Heart left ventricle (tissue), 16 donors: ENCODE data around the gene DDX27. TPM values are rescaled to one million over a fixed set of nuclear protein-coding genes. Genes with fewer than 3 reads are reported as not detected.

ENCODE experiments used
- ATAC-seq, 4 donors: fragments of 200-7000 bp; cut with Tn5 transposase; one replicate each; pipeline ENCODE4 v1.9.1; 2020 to 2022; ENCODE audit warnings: moderate library complexity in 4 of 4, mild to moderate bottlenecking in 3 of 4, moderate number of reproducible peaks in 1 of 4
- DNase-seq, 5 donors: peaks; one replicate each; pipeline ENCODE4 v3.0.0-alpha.2; 2020
- H3K27ac ChIP-seq, 12 donors: fragments of 200-600 bp; sonication (generic) in 4 of 12; one replicate each; pipeline versions ENCODE4 v1.5.0 to v1.8.0; 2016 to 2022; ENCODE audit warnings: mild to moderate bottlenecking in 2 of 12
- H3K27me3 ChIP-seq, 9 donors: fragments of 200-600 bp; sonication (generic) in 2 of 9; one replicate each; pipeline versions ENCODE4 v1.5.1 to v1.8.0; 2016 to 2022; ENCODE audit warnings: mild to moderate bottlenecking in 3 of 9
- H3K36me3 ChIP-seq, 9 donors: fragments of 200-600 bp; sonication (generic) in 2 of 9; one replicate each; pipeline versions ENCODE4 v1.5.0 to v1.8.0; 2018 to 2022; ENCODE audit warnings: mild to moderate bottlenecking in 2 of 9
- H3K4me1 ChIP-seq, 12 donors: fragments of 200-600 bp; sonication (generic) in 4 of 12; one replicate each; pipeline versions ENCODE4 v1.5.0 to v1.8.0; 2016 to 2022; ENCODE audit warnings: mild to moderate bottlenecking in 3 of 12
- H3K4me3 ChIP-seq, 12 donors: fragments of 200-600 bp; sonication (generic) in 4 of 12; one replicate each; pipeline versions ENCODE4 v1.5.0 to v1.8.0; 2017 to 2022; ENCODE audit warnings: mild to moderate bottlenecking in 9 of 12, moderate library complexity in 4 of 12
- H3K9me3 ChIP-seq, 12 donors: fragments of 200-600 bp; sonication (generic) in 4 of 12; one replicate each; pipeline versions ENCODE4 v1.5.0 to v1.8.0; 2016 to 2022; ENCODE audit warnings: mild to moderate bottlenecking in 1 of 12
- POLR2A ChIP-seq, 2 donors: fragments of 450-650 bp; IDR thresholded peaks; one replicate each; pipeline ENCODE4 v1.6.1; 2017; ENCODE audit warnings: antibody characterized with exemption in 2 of 2, mild to moderate bottlenecking in 2 of 2, moderate library complexity in 2 of 2
- WGBS, 4 donors: extraction: QIAGEN DNeasy Blood & Tissue Kit in 2 of 4; methylation state at CpG; one replicate each; pipeline versions ENCODE4 v1.1.5 to v1.1.7; 2013 to 2018; 5-methylcytosine and 5-hydroxymethylcytosine counted together
- intact Hi-C, 10 donors: fragments of 100-400 bp; cut with DNase I; formaldehyde crosslinking; loops; one replicate each; pipeline versions ENCODE4 v1.11.1 to v1.14.2; 2022
- polyA plus RNA-seq, 2 donors: library from polyadenylated mRNA; stranded (reverse); fragments of 200-250 nt; gene quantifications; one replicate each; pipeline ENCODE4 v1.2.3, GENCODE V29; 2013
- total RNA-seq, 9 donors: library from RNA; depleted of rRNA in 2 of 9; stranded (reverse); fragments of >200 nt in 2 of 9; fragmentation: NEBNext Ultra II Directional in 3 of 9; extraction: Animal tissue kit (Norgen Biotek cat#: 25700) in 3 of 9; gene quantifications; one replicate each; pipeline versions ENCODE4 v1.1.0 to v1.2.4, GENCODE V29; 2016 to 2023
- TF ChIP-seq, protein P1 (sequence below), 12 donors: fragments of 200-600 bp; sonication (generic) in 4 of 12; IDR thresholded peaks; one replicate each; pipeline versions ENCODE4 v1.5.0 to v1.8.0; 2018 to 2022; ENCODE audit warnings: antibody characterized with exemption in 12 of 12, mild to moderate bottlenecking in 5 of 12
- donor health status: ischemic (EF 13 %, LVEDD 7.1; RV severe dilation, severe dysfunction).
- donor health status: healthy with polysubstance abuse.
- donor health status: DM: no; HTN: yes; CAD: no.
- donor health status: DM: no; HTN: no; CAD: no.
- donor health status: ischemic (EF 25% LVEDD 6.9; RV normal size, moderate dysfunction).
- donor health status: ischemic (EF 25% LVEDD 5.7; RV mildly dilated, moderate dysfunction).
- donor health status: healthy.
- donor health status: DM: yes; HTN: yes; CAD: no.
- donor health status: ischemic (EF 35%, LVEDD 5.7; RV mildly dilated, moderate dysfunction).
- donor health status: nonischemic (EF 11% LVEDD 7.7; RV severe dilation, severe dysfunction).
- donor health status: DM: yes; HTN: yes; CAD: no.
- donor health status: PGD.
- donor health status: ischemic (EF 29% LVEDD 5.4; RV normal size, mild dysfunction).
- donor health status: nonischemic (EF 23%, LVEDD 6.1; RV moderate dilation, normal function).

Gene DDX27
- total and polyA plus RNA-seq, 11 donors: 12.0 to 34.2 (median 13.9) TPM

DNA sequence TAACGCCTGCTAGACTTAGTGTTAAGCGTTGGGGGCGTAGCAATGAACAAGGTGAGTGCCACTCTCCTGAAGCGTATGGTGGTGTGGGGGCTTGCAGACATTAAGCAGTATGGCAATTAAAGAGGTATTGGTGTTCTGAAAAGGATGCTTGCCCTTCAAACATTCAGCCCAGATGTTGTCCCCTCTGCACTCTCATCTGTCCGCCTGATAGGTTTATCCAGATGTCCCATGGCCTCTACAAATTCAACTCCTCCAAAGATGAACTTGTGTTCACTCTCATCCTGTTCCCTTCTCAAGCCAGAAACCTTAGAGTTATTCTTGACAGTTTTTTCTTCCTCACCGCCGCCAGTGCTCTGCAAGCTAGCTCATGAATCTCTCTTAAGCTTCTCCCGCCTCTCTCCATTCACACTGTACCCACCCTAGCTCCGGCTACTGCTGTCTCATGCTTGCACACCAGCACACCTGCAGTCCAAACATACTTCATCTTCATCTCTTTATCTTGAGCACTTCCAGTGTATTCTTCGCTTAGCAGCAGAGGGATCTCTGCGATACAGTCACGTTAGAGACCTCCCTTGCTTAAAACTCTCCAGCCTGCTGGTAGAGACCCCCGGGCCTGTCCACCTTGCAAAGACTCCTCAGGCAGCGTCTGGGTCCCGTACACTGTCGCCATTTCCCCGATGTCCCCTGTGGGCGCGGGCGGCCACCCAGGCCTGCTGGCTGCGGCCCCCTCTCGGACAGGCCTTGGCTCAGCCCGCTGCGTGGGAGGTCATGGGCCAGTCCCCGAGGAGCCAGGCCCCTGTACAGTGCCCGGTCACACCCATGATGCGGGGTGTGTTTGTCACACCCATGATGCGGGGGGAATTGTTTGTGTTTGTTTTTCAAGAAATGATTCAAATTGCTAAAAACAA lies 962 bp downstream of the DDX27 start:
- intact Hi-C loops: loop anchor here in 2 of 10 donors (1.0 to 2.0 kb wide), 2 partner anchors 31 to 32 kb away; partner anchors contain the start of gene STAU1 (in 2 of the 2)
- DNase-seq: no peak
- peak in 3 of 4 donors; percentile 0 to 9 (median 2) for ATAC-seq
- 68 to 76% (median 71%) methylated on average over 27 to 28 of the region's 28 CpGs for WGBS, 4 donors
- peak overlapping the region; percentile 52 to 92 (median 82) for H3K4me3 ChIP-seq
- peaks cover 0 to 29% (median 14%) of the 10 kb centered on the region in 12 donors for H3K4me1 ChIP-seq
- no peaks in the 10 kb centered on the region for H3K27me3 ChIP-seq
- H3K27ac ChIP-seq: peak overlapping the region in 10 of 12 donors; percentile 74 to 98 (median 90)
- TF ChIP-seq POLR2A (IDR thresholded peaks at IDR 0.05): no peak
- TF ChIP-seq, protein P1, sequence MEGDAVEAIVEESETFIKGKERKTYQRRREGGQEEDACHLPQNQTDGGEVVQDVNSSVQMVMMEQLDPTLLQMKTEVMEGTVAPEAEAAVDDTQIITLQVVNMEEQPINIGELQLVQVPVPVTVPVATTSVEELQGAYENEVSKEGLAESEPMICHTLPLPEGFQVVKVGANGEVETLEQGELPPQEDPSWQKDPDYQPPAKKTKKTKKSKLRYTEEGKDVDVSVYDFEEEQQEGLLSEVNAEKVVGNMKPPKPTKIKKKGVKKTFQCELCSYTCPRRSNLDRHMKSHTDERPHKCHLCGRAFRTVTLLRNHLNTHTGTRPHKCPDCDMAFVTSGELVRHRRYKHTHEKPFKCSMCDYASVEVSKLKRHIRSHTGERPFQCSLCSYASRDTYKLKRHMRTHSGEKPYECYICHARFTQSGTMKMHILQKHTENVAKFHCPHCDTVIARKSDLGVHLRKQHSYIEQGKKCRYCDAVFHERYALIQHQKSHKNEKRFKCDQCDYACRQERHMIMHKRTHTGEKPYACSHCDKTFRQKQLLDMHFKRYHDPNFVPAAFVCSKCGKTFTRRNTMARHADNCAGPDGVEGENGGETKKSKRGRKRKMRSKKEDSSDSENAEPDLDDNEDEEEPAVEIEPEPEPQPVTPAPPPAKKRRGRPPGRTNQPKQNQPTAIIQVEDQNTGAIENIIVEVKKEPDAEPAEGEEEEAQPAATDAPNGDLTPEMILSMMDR (IDR thresholded peaks at IDR 0.05): no peak
- peaks cover 3 to 40% (median 39%) of the 10 kb centered on the region in 9 donors for H3K36me3 ChIP-seq
- H3K9me3 ChIP-seq: no peaks in the 10 kb centered on the region

DNA sequence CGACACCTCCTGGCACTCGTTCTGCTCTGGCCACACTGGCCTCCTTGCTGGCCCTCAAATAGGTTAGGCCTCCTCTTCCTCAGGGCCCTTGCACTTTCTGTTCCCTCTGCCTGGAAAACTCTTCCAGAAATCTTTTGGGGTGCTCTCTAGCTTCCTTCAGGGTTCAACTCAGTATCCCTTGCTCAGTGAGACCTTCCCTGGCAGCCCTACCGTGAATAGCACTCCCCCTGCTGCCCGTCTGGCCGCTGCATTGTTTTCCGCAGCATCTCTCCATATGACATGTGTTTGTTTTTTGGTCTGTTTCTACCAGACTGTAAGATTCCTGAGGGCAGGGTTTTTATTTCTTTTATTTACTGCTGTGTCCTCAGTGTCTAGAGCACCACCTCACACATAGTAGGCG lies 6.7 kb downstream of the DDX27 start:
- Histone ChIP-seq H3K4me3 (no peak overlapping the region), H3K36me3 (peaks cover 3 to 95% (median 93%) of the 10 kb centered on the region in 9 donors), H3K27me3 (no peaks in the 10 kb centered on the region), H3K27ac (no peak overlapping the region), H3K9me3 (no peaks in the 10 kb centered on the region), H3K4me1 (peaks cover 0 to 4% (median 0%) of the 10 kb centered on the region in 12 donors)
- intact Hi-C loops: no loop called here
- 92 to 95% (median 93%) methylated on average over 7 of the region's 7 CpGs for WGBS, 4 donors
- DNase-seq: no peak
- TF ChIP-seq, protein P1 (IDR thresholded peaks at IDR 0.05): no peak
- no peak for TF ChIP-seq POLR2A (IDR thresholded peaks at IDR 0.05)
- ATAC-seq: no peak

DNA sequence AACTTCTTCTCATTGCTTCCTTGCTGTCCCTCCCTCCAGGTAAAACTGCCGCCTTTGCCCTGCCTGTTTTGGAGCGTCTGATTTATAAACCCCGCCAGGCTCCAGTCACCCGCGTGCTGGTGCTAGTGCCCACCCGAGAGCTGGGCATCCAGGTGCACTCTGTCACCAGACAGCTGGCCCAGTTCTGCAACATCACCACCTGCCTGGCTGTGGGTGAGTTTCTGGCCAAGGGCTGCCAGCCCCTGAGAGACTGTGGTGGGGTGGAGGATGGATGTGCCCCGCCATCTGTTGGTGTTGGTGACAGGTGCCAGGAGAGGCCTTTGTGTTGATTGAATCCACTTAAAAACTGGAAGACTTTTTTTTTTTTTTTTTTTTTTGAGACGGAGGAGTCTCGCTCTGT lies 9.5 kb downstream of the DDX27 start:
- ATAC-seq (no peak), DNase-seq (no peak)
- H3K27me3 ChIP-seq: no peaks in the 10 kb centered on the region
- H3K36me3 ChIP-seq: peaks cover 3 to 98% (median 92%) of the 10 kb centered on the region in 9 donors
- peaks cover 0 to 7% (median 0%) of the 10 kb centered on the region in 12 donors for H3K4me1 ChIP-seq
- 89 to 91% (median 90%) methylated on average over 9 of the region's 9 CpGs for WGBS, 4 donors
- no peak overlapping the region for H3K27ac ChIP-seq
- intact Hi-C loops: no loop called here
- H3K4me3 ChIP-seq: no peak overlapping the region
- no peaks in the 10 kb centered on the region for H3K9me3 ChIP-seq
- TF ChIP-seq, protein P1 (IDR thresholded peaks at IDR 0.05): no peak
- TF ChIP-seq POLR2A (IDR thresholded peaks at IDR 0.05): no peak

DNA sequence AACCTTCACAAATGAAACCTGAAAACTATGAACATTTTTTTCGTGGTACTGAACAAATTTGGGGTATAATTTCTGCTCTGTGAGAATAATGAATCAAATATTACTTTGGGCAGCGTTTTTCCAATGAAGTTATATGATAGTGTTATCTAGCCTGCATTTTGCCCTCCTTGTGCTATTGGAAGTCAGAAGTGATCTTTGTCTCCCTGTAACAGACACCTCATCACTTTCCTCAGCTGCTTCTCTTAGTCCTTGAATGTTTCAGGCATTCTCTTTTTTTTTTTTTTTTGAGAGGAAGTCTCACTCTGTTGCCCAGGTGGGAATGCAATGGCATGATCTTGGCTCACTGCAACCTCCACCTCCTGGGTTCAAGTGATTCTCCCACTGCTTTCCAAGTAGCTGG lies 10.2 kb downstream of the DDX27 start:
- Histone ChIP-seq H3K4me3 (no peak overlapping the region), H3K36me3 (peaks cover 4 to 98% (median 92%) of the 10 kb centered on the region in 9 donors), H3K27me3 (no peaks in the 10 kb centered on the region), H3K4me1 (peaks cover 0 to 7% (median 0%) of the 10 kb centered on the region in 12 donors), H3K27ac (no peak overlapping the region), H3K9me3 (no peaks in the 10 kb centered on the region)
- 86 to 91% (median 88%) methylated on average over 2 of the region's 2 CpGs for WGBS, 4 donors
- no peak for DNase-seq
- ATAC-seq: no peak
- intact Hi-C loops: no loop called here
- TF ChIP-seq POLR2A (IDR thresholded peaks at IDR 0.05): no peak
- TF ChIP-seq, protein P1 (IDR thresholded peaks at IDR 0.05): no peak
